HepG2 (cell line): ENCODE data around the gene FAM181A. TPM values are rescaled to one million over a fixed set of nuclear protein-coding genes. Genes with fewer than 3 reads are reported as not detected.

Experiments used
- CREB1 ChIP-seq, 2 experiments: fragments of 450-650 bp in 1 of 2; IDR thresholded peaks; 2 replicates each; pipeline ENCODE4 v1.6.1; 2016 to 2017; ENCODE audit warnings: control low read depth in 1 of 2, mild to moderate bottlenecking in 1 of 2, missing compliant biosample characterization in 1 of 2, missing genetic modification characterization in 1 of 2
- DNMT1 ChIP-seq: sonication (generic); formaldehyde crosslinking; IDR thresholded peaks from 2 replicates; pipeline ENCODE4 v1.5.1; 2020; ENCODE audit warnings: mild to moderate bottlenecking, missing genetic modification reagents
- FOXK1 ChIP-seq: sonication (generic); formaldehyde crosslinking; IDR thresholded peaks from 2 replicates; pipeline ENCODE4 v1.4.0; 2020; ENCODE audit warnings: low read depth, missing genetic modification reagents, borderline replicate concordance
- HHEX ChIP-seq: IDR thresholded peaks from 2 replicates; pipeline ENCODE4 v1.6.1; 2016; ENCODE audit warnings: control low read depth
- HNRNPH1 ChIP-seq: fragments of 200-400 bp; formaldehyde crosslinking; optimal IDR thresholded peaks from 2 replicates; pipeline ENCODE3; 2017; ENCODE audit warnings: mild to moderate bottlenecking, low read depth, low read length
- HNRNPK ChIP-seq: fragments of 200-400 bp; formaldehyde crosslinking; IDR thresholded peaks from 2 replicates; pipeline ENCODE4 v1.6.1; 2018; ENCODE audit warnings: low read length, low read depth, moderate library complexity, mild to moderate bottlenecking; ENCODE audit not compliant: poor library complexity, severe bottlenecking
- IRX3 ChIP-seq: sonication (generic); formaldehyde crosslinking; IDR thresholded peaks from 2 replicates; pipeline ENCODE4 v1.8.1; 2023; ENCODE audit warnings: mild to moderate bottlenecking, low read depth, missing genetic modification reagents, borderline replicate concordance
- JUN ChIP-seq: sonication (generic); formaldehyde crosslinking; IDR thresholded peaks from 2 replicates; pipeline ENCODE4 v1.4.0; 2020; ENCODE audit warnings: mild to moderate bottlenecking, missing genetic modification reagents
- KDM6A ChIP-seq: IDR thresholded peaks from 2 replicates; pipeline ENCODE4 v1.6.1; 2016; ENCODE audit warnings: low read depth
- MIER3 ChIP-seq: IDR thresholded peaks from 2 replicates; pipeline ENCODE4 v1.6.1; 2016; ENCODE audit warnings: missing compliant biosample characterization, borderline replicate concordance
- MLLT10 ChIP-seq: sonication (generic); formaldehyde crosslinking; IDR thresholded peaks from 2 replicates; pipeline ENCODE4 v1.4.0; 2020; ENCODE audit warnings: missing genetic modification reagents
- NR2C2 ChIP-seq: sonication (generic); formaldehyde crosslinking; IDR thresholded peaks from 2 replicates; pipeline ENCODE4 v1.4.0; 2020; ENCODE audit warnings: missing genetic modification reagents, mild to moderate bottlenecking, moderate library complexity, borderline replicate concordance
- RBM39 ChIP-seq: fragments of 200-400 bp; formaldehyde crosslinking; IDR thresholded peaks from one replicate; pipeline ENCODE4 v1.6.1; 2018; ENCODE audit warnings: antibody characterized with exemption, mild to moderate bottlenecking, low read depth, low read length; ENCODE audit not compliant: poor library complexity, severe bottlenecking
- SIN3B ChIP-seq: fragments of 150-350 bp; IDR thresholded peaks from 2 replicates; pipeline ENCODE4 v1.6.1; 2014; ENCODE audit warnings: low read length
- SNAPC4 ChIP-seq: sonication (generic); formaldehyde crosslinking; IDR thresholded peaks from 2 replicates; pipeline ENCODE4 v1.4.0; 2020; ENCODE audit warnings: mild to moderate bottlenecking, missing genetic modification reagents
- SP4 ChIP-seq: sonication (generic); formaldehyde crosslinking; IDR thresholded peaks from 2 replicates; pipeline ENCODE4 v1.8.1; 2023; ENCODE audit warnings: mild to moderate bottlenecking, missing genetic modification reagents
- U2AF1 ChIP-seq: fragments of 200-400 bp; formaldehyde crosslinking; optimal IDR thresholded peaks from 2 replicates; pipeline ENCODE3; 2017; ENCODE audit warnings: mild to moderate bottlenecking, low read depth, low read length
- ZC3H13 ChIP-seq: sonication (generic); formaldehyde crosslinking; IDR thresholded peaks from 2 replicates; pipeline ENCODE4 v1.8.1; 2023; ENCODE audit warnings: mild to moderate bottlenecking, missing genetic modification reagents, moderate library complexity
- ZMYM2 ChIP-seq: sonication (generic); formaldehyde crosslinking; IDR thresholded peaks from 2 replicates; pipeline ENCODE4 v1.8.0; 2022; ENCODE audit warnings: mild to moderate bottlenecking, missing genetic modification reagents
- ZNF549 ChIP-seq: sonication (generic); formaldehyde crosslinking; IDR thresholded peaks from 2 replicates; pipeline ENCODE4 v1.5.0; 2020; ENCODE audit warnings: missing genetic modification reagents
- ZNF556 ChIP-seq: sonication (generic); formaldehyde crosslinking; IDR thresholded peaks from 2 replicates; pipeline ENCODE4 v1.4.0; 2020; ENCODE audit warnings: mild to moderate bottlenecking, missing genetic modification reagents, borderline replicate concordance
- ZNF569 ChIP-seq: sonication (generic); formaldehyde crosslinking; IDR thresholded peaks from 2 replicates; pipeline ENCODE4 v1.5.0; 2020; ENCODE audit warnings: mild to moderate bottlenecking, missing genetic modification reagents, moderate library complexity, borderline replicate concordance
- ZNF788 ChIP-seq: sonication (generic); formaldehyde crosslinking; IDR thresholded peaks from 2 replicates; pipeline ENCODE4 v1.5.0; 2020; ENCODE audit warnings: mild to moderate bottlenecking, missing genetic modification reagents, borderline replicate concordance
- ZNF83 ChIP-seq: sonication (generic); formaldehyde crosslinking; IDR thresholded peaks from 2 replicates; pipeline ENCODE4 v1.4.0; 2020; ENCODE audit warnings: missing genetic modification reagents, mild to moderate bottlenecking, borderline replicate concordance
- polyA plus RNA-seq, 8 experiments: library from polyadenylated mRNA; depleted of rRNA in 3 of 8; stranded (reverse) in 7 of 8; unstranded in 1 of 8; fragments of >200 nt; fragmentation: Illumina TruSeq in 4 of 8; extraction: Trizol in 4 of 8; gene quantifications; 2 replicates each; pipeline versions ENCODE4 v1.2.1 to v1.2.3, GENCODE V29; 2011 to 2016; ENCODE audit warnings: low read depth in 4 of 8, missing spikeins in 1 of 8, mixed read lengths in 1 of 8; ENCODE audit not compliant: insufficient read depth in 1 of 8
- total RNA-seq, 5 experiments: library from RNA; depleted of rRNA; stranded (reverse); fragments of >200 nt; fragmentation: Illumina TruSeq; extraction: Trizol; gene quantifications; 2 replicates each; pipeline ENCODE4 v1.2.3, GENCODE V29; 2016; ENCODE audit warnings: low read depth in 1 of 5
- TF ChIP-seq, protein P1 (sequence below): sonication (generic); formaldehyde crosslinking; IDR thresholded peaks from 2 replicates; pipeline ENCODE4 v1.4.0; 2020; ENCODE audit warnings: missing genetic modification reagents, borderline replicate concordance

Gene FAM181A
- total and polyA plus RNA-seq, 2 of the 13 experiments (the other 11 are each of a cell fraction or from before 2014, with no cell fraction given), result 1.1 to 1.5 TPM

DNA sequence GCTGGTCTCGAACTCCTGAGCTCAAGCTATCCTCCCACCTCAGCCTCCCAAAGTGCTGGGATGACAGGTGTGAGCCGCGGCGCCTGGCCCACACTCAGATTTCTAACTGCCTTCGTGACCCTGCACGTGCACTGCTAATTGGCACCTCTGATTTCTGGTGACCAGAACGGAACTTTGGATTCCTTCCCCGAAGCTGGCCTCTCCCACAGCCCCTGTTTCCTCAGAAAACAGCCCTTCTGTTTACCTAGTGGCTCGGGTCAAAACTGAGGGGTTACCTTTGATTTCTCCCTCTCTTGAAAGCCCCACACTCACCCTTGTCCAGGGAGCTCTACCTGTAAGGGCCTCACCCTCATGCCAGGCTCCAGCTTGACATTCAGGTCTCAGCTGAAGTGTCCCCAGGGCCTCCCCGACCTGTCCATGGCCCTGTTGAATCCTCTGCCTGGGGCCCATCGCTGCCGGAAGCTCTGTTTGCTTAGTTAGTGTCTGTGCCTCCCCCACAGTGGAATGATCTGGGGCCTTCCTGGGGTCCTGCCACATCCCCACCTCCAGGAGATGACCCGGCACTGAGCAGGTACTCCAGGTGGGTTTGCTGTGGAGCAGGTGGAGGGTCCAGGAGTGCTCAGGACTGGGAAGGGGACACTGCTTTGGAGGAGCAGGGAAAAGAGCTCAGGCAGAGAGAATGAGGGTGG is 24.4 kb upstream of the FAM181A start (continued):
- TF ChIP-seq HNRNPH1 (no peak), IRX3 (no peak), CREB1 (IDR thresholded peaks at IDR 0.05) (no peak), CREB1 (CRISPR knock-in tag; IDR thresholded peaks at IDR 0.05) (no peak), MLLT10 (CRISPR knock-in tag) (no peak), HHEX (CRISPR knock-in tag) (no peak), SNAPC4 (CRISPR knock-in tag) (no peak), ZNF788 (CRISPR knock-in tag) (peak; percentile 64; the same call in 1 of the 2 replicates), U2AF1 (no peak), FOXK1 (peak; percentile 24; the same call in 1 of the 2 replicates), ZNF556 (CRISPR knock-in tag) (0 out of 2 replicates have a peak, but pooled peaks have one; percentile 18), HNRNPK (no peak), ZNF569 (no peak), SIN3B (no peak), ZMYM2 (CRISPR knock-in tag) (peak; percentile 85; the same call in 1 of the 2 replicates), ZNF83 (no peak), RBM39 (no peak), JUN (CRISPR knock-in tag) (peak; percentile 33; the same call in 1 of the 2 replicates), SP4 (CRISPR knock-in tag) (0 out of 2 replicates have a peak, but pooled peaks have one; percentile 7), DNMT1 (no peak), ZC3H13 (no peak), NR2C2 (CRISPR knock-in tag) (peak; percentile 60; the same call in 1 of the 2 replicates), KDM6A (CRISPR knock-in tag) (peak; percentile 63; the same call in 1 of the 2 replicates), MIER3 (CRISPR knock-in tag) (peak; percentile 28; the same call in 1 of the 2 replicates), ZNF549 (CRISPR knock-in tag) (no peak)
- TF ChIP-seq, protein P1, sequence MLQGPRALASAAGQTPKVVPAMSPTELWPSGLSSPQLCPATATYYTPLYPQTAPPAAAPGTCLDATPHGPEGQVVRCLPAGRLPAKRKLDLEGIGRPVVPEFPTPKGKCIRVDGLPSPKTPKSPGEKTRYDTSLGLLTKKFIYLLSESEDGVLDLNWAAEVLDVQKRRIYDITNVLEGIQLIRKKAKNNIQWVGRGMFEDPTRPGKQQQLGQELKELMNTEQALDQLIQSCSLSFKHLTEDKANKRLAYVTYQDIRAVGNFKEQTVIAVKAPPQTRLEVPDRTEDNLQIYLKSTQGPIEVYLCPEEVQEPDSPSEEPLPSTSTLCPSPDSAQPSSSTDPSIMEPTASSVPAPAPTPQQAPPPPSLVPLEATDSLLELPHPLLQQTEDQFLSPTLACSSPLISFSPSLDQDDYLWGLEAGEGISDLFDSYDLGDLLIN (CRISPR knock-in tag), result no peak
